HG03097 (cell line): ENCODE results near the gene PHF12.

Experiments
- ATAC-seq: cut with Tn5 transposase; IDR thresholded peaks from one replicate; pipeline ENCODE4 v1.9.1; 2021; ENCODE audit not compliant: unreplicated experiment, low FRiP score

Gene PHF12

DNA sequence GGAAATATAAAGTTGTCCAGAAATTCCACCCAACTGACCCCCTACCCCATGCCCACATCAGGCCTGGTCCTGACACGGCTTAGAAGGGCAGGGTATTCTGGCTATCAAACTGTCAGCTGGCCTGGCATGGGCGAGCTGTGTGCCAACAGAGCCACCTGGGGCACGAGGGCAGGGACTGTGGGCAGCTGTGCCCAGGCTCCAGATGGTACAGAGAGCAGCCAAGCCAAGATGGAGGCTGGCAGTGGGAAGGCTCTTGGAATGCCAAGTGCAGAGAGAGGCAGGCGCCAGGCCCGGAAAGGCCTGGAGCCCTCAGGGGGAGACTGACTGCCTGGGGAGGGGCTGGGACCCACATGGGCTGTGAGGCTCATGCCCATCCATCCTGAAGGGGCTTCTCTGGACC is 24.3 kb upstream of the PHF12 start:
- no peak for ATAC-seq

- ATAC-seq = no peak
Measured at GRCh38 chr17:28975031-28975430, 23.7 kb upstream of the PHF12 start.

- no peak for ATAC-seq
Measured at GRCh38 chr17:28974451-28974850, 23.1 kb upstream of the PHF12 start.

DNA sequence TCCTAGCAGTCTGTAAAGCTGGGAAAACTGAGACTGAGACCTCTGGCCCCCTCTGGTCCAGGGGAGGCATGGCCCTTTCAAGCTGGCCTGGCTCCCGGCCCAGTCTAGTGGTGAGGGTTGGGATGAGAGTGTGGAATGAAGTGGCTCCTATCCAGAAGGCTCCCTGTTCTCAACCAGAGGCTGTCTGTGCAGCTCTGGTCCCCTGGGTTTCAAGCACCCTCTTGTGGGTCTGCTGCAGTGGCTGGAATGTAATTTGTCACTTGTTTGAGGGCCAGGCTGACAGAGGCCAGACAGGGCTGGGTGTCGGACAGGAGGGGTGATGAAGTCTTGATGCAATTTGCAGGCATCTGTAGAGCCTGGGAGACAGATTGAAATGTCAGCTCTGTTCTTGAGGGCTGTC is 22.1 kb upstream of the PHF12 start:
- no peak for ATAC-seq

- no peak for ATAC-seq
Measured at GRCh38 chr17:28972437-28972836, 21.1 kb upstream of the PHF12 start.

GRCh38 chr17:28970879-28971278 is 19.6 kb upstream of the PHF12 start:
- no peak for ATAC-seq

- no peak for ATAC-seq
Measured at GRCh38 chr17:28969706-28970393, 18.5 kb upstream of the PHF12 start.

DNA sequence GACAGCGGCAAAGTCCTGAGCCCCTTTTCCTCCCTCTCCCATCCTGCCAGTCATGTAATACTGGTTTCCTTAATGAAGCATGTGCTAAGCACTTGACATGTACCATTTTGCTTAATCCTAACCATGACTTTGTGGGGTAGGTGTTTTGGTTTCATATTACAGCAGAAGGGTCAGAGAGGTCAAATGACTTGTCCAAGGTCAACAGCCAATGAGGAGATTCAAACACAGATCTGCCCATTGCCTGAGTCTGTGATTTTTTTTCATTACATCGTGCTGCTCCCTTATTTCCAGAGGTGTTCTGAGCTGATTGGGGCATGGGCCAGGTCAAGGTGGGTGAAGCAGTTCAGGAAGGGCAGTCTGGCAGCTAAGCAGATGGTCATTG is 17.6 kb upstream of the PHF12 start:
- ATAC-seq = no peak

GRCh38 chr17:28968231-28968913 is 17.1 kb upstream of the PHF12 start:
- no peak for ATAC-seq

DNA sequence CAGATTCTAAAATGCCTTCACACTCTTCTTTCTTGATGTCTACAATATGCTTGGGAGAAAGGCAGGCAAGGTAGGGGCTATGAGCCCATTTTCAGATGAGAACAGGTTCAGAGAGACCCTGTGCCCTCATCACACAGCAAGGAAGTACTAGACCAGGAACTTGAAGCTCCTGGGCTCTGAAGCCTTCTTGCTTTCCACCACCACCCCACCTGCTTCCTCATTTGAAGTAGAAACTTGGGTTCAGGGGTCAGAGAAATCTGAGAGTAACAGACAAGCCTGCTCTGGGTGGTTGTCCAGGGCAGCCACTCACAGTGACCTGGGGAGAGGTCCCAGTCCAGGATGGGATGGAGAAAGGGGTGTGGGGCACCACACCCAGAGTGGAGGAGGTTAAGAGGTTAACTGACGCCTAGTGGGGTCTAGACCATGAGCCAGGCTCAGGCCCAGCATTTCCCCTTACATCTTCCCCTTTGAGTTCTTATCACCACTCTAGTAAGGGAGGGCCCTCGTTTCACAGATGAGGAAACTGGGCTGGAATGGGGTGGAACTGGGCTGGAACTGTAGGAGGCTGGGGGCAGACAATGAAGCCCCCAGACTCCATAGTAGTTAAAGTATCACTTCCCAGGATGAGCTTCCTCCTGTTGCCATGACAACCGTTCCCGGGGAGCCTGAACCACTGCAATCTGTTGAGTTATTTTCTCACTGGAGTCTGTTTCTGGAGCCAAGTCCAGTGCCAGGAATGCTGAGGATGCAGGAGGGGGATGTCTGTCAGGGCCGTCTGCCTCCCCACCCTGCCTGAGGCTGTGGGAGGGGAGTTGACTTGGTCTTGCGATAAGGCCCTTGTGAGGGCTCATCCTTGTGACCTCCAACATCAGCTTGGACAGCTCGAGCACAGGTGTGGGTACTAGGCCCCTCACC is 16.2 kb upstream of the PHF12 start:
- ATAC-seq = no peak

GRCh38 chr17:28963841-28964240 is 12.5 kb upstream of the PHF12 start:
- ATAC-seq = no peak

DNA sequence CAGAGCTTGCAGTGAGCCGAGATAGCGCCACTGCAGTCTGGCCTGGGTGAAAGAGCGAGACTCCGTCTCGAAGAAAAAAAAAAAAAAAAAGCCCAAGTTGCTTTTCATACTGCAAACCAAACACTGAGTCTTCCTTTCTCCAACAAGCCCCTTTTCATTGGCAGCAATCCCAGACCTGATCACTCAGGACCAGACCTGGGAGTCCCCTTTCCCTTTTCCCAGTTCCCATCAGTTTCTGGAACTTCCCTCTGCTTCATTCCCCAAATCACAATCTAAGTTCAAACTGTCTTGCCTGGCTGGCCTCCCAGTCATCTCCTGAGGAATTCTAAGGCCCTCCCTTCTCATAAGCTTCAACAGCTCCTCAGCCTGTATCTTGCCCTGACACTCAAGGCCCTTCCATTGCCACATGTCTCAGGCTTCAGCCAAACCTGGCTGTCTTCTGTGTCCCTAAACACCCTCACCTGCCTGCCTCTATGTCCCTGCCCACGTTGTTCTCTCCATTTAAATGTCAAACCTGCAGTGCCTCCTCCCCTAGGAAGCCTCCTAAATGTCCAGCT is 11.8 kb upstream of the PHF12 start:
- no peak for ATAC-seq

DNA sequence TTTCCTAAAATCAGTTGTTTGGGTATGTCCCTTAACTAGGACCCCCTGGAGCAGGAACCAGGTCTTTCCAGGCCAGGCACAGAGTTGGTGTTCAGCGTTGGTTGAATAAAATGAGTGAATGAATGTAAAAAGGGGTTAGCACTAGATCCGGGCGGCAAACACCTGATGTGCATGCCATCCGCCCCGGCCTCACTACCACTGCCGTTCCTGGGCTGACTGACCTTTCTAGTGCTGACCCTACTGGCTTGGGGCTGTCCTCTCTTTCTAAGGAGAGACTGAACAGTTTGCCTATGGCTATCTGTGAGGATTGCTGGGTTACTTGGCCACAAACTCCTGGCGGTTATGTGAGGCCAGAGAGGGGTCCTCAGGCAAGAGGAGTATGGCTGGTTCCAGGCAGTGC is 10.1 kb upstream of the PHF12 start:
- no peak for ATAC-seq

GRCh38 chr17:28960256-28961061 is 9.1 kb upstream of the PHF12 start:
- ATAC-seq = no peak

DNA sequence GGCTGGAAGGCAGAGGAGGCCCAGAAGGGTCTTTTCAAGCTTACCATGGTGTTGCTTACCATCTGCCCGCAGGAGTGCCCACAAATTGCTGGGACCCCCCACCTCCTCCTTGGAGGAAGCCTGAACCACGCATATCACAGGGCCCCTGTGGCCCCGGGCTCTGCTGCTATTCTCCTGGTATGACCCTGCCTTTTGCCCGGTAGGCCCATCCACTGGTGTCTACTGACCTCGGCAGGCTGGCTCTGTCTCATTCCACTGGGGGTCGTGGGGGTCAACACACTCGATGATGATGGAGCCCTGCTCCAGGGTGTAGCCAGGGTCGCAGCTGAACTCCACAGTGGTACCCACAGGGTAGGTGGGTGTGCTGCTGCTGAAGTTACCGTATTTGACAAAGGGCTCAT is 8.2 kb upstream of the PHF12 start:
- no peak for ATAC-seq

DNA sequence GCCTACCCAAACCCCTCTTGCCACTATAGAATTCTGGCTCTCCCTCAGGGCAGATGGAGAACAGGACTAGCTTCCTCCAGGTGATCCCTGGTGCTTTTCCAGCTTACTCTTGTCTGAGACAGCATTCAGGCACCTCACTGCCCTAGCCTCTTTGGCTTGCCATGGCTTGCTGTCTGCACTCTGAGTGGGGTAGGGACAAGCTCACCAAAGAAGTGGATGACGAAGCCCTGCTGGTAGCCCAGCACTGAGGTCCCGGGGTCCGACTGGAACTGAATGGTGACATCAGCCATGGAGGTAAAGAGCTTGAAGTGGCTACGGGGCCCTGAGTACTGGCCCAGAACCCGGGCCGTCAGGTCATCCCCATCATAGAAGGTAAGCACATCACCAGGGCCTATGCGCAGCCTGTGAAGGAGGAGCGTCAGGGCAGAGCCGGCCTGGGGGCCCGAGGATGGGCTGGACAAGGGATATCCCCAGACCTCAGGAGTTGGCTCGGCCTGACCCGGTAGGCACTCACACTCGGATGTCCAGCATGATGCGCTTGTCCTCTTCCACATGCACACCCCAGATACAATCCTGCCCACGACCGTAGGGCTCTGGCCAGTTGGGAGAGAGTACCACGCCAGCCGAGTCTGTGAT is 7.6 kb upstream of the PHF12 start:
- no peak for ATAC-seq

DNA sequence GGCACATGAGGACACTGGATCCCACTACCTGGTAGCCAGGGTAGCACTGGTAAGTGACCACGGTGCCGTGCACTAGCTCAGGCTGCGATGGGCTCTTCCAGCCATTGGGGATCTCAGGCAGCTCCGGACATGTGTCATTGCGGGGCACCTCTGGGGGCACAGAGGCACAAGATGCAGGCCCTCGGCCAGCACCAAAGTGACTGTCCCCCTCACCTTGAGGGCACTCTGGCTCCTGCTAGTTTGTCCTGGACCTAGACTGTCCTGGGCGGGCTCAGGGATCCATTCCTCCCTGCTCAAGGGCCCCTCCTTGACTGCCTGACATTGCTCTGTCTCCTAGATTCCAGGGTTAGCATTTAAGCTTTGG is 6.7 kb upstream of the PHF12 start:
- no peak for ATAC-seq

DNA sequence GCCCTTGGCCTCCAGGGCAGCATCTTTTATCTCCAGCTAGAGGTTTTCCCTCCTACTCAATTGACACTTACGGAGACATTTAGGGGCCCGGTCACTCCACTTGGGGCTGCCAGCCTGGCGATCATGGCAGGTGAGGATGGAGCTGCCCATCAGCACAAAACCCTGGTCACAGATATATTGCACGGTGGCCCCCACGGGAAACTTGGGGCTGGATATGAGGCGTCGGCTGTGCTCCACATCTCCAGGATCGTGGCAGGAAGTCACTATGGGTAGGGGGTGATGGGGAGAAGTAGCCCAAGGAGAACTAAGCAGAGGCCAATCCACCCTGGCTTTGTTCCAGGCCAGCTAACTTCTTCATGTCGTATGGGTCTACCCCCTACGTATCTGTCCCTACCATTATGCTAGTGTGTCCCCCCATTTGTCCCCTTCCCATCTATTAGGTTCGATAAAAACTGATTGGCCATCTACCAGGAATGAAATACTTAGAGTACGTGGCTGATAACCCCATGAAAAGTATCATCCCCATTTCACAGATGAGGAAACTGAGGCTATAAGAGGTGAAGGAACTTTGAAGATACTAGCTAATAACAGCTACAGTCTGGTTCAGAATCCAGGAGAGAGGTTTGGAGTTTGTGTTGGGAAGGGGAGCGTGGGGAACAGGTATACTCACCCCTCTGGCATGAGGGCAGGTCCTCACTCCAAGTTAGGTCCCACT is 6.1 kb upstream of the PHF12 start:
- ATAC-seq = no peak

DNA sequence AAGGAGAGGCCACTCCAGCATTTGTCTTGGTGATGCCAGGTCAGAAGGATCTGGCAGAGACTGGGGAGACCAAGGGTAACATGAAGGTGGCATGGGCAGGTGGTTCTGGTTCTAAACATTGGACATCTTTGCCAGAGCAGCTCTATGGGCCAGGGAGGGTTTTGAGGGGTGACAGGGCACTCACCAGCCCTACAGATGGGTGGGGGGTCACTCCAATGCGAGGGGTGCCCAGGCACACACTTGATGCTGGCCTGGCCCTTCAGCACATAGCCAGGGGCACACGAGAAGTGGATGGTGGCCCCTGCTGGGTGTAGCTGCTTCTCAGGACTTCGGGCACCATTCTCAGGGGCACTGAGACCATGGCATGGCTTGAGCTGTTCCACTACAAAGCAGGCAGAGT is 5.5 kb upstream of the PHF12 start:
- no peak for ATAC-seq
